Esophagus squamous epithelium (tissue), 4 donors: ENCODE results near the gene UBR3.

ENCODE experiments used
- CTCF ChIP-seq, 6 experiments: fragments of 450-650 bp in 4 of 6; fragments of 200-600 bp in 2 of 6; sonication (generic) in 2 of 6; IDR thresholded peaks; one replicate each; pipeline ENCODE4 v1.5.1; 2016 to 2019; ENCODE audit warnings: antibody characterized with exemption in 6 of 6, mild to moderate bottlenecking in 4 of 6, moderate library complexity in 4 of 6
- POLR2A ChIP-seq, 4 donors: fragments of 450-650 bp; IDR thresholded peaks; one replicate each; pipeline ENCODE4 v1.6.1; 2017; ENCODE audit warnings: antibody characterized with exemption in 4 of 4, mild to moderate bottlenecking in 4 of 4, moderate library complexity in 3 of 4

GRCh38 chr2:169819106-169819505 lies 8.1 kb upstream of the UBR3 start:
- TF ChIP-seq POLR2A (IDR thresholded peaks at IDR 0.05), result no peak
- TF ChIP-seq CTCF (IDR thresholded peaks at IDR 0.05), result no peak
